ENCODE measurements around the gene GRIA1.

DNA sequence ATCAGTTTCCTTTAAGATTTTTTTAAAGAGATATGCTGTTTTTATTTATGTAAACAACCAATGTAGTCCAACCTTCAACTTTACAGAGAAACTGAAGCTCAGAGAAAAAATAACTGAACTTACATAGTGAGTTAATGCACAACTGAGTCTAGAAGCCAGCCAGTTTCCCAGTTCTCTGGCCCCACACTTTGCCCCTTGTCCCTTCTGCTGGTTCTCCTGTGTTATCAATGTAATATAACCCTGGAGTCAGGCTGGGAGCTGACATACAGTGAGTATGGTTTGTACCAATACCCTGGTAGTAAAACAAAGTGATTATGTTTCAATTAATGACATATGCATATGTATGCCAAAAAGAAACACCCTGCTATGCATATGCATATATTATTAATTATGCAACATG is 32.2 kb upstream of the GRIA1 start:
- no peak for TF ChIP-seq CTCF (IDR thresholded peaks at IDR 0.05)
- no peak for TF ChIP-seq EZH2phosphoT487 (IDR thresholded peaks at IDR 0.05)

All from neural progenitor cell (in vitro differentiated cells).